GM21423 (cell line): ENCODE results near the gene GNG7.
"Not testable (repeated sequence)": the region's sequence is repeated elsewhere in the genome, so short reads cannot be mapped to it uniquely, and the experiment has no call there.

ENCODE experiments used
- ATAC-seq: cut with Tn5 transposase; IDR thresholded peaks from one replicate; pipeline ENCODE4 v1.9.1; 2021; ENCODE audit warnings: mild to moderate bottlenecking, moderate library complexity; ENCODE audit not compliant: unreplicated experiment

Gene GNG7

DNA sequence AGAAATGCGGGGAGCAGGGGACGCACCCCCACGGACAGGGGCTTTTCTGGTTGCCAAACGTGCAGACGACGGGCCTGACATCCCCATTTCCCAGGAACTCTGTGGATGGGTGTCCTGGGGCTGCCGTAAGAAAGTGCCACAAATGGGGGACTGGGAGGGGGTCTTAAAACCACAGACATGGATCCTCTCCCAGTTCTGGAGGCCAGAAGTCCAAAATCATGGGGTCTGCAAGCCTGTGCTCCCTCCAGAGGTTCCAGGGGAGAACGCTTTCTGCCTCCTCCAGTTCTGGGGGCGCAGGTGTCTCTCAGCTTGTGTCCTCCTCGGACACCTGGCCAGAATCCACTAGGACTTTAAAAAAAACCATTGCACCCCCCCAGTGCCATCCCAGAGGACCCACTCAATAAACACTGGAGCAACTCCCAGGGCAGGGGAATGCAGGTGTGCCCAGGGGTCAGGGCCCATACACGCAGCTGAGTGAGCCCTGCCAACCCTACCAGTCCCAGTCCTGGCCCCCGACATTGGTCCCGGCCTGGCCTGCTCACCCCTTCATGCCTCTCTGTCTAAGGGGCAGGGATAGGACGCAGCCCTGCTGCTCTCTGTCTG is 122.7 kb downstream of the GNG7 start:
- ATAC-seq = no peak

DNA sequence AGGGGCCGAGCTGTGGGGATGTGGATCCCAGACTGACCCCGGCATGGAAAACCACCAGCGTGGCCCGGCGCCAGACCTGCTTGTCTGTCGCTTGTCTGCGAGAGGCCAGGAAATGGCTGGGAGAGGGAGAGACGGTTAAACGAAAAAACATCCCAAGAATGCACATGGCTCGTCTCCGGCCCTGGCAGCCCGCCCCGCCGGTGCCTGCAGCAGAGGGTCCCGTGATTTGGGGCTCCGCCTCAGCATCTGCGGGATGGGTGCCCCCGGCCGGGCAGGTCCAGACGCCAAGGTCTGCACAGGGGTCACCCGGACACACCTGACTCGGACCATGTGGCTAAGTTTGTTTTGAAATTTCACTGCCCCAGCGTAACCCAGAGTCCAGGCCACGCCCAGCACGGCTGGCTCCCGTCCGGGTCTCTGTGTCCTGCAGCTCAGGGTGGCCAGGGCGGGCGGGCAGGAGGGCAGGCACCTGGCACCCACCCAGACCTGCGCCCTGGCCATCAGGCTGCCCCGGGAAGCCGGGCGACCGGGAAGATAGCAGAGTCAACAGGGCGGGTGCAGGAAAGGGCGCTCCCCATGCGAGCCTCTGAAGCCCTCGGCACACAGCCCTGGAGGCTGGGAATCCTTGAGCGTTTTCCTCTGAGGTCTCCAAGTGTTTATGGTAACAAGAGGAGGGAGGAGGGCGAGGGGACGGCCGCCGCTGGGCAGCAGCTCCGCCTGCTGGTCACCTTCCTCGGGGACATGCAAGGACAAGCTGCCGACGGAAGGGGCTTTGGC is 123.4 kb downstream of the GNG7 start:
- no peak for ATAC-seq

DNA sequence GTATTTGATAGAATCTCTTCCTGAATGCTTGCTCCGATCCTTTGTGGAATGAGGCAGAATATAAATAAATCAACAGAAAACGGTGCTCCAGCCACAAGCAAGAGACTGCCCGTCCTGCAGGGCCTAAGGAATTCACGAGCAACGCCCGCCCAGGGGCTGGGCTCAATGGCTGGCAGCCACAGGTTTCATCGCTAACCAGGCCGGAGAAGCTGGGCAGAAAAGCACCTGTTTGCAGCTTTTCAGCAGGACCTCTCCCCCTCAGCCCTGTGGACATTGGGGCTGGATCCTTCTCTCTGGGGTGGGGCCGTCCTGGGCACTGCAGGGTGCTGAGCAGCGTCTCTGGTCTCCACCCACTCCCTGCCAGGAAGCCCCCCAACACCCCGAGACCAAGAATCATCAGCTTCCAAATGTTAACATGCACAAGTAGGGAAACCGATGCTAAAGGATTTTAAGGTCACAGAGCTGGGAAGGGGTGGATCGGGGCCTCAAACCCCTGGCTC is 124.1 kb downstream of the GNG7 start:
- ATAC-seq = no peak

DNA sequence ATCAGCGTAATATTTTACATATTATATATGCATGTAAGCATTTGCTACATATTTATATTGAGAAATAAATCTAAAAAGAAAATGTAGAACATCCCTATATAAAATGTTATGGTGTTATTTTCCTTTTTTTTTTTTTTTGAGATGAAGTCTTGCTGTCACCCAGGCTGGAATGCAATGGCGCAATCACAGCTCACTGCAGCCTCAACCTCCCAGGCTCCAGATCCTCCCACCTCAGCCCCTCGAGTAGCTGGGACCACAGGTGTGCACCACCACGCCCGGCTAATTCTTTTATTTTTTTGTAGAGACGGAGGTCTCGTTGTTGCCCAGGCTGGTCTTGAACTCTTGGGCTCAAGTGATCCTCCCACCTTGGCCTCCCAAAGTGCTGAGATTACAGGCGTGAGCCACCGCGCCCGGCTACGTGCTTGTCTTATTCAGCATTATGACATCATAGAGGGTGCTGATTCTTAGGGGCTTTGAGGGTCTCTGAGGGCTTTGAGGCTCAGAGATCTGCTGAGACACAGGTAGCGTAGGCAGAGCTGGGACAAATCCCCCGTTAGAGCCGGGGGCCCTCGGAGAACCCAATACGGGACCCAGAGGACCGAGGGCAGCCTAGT is 124.7 kb downstream of the GNG7 start:
- ATAC-seq = no peak

DNA sequence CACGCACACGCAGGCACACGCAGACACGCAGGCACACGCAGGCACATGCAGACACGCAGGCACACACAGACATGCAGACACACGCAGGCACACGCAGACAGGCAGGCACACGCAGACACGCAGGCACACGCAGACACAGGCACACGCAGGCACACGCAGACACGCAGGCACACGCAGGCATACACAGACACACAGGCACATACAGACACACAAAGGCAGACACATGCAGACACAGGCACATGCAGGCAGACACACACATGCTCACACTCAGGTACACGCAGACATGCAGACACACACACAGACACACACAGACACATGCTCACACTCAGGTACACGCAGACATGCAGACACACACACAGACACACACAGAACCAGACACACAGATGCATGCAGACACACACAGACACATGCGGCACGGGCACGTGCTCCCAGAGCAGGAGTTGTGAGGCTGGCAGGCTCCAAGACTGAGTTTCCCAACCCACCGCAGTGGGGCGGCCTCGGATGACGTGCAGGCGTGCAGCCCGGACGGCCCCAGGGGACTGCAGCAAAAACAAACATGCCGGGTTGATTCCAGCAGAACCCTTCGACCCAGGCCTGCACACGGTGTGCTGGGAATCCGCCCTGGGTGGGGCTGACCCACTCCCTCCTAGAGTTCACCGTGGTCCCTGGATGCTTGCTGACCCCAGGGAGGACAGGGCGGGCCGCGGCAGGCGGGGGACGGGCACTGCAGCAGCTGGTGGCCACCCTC is 126.6 kb downstream of the GNG7 start:
- no peak for ATAC-seq

DNA sequence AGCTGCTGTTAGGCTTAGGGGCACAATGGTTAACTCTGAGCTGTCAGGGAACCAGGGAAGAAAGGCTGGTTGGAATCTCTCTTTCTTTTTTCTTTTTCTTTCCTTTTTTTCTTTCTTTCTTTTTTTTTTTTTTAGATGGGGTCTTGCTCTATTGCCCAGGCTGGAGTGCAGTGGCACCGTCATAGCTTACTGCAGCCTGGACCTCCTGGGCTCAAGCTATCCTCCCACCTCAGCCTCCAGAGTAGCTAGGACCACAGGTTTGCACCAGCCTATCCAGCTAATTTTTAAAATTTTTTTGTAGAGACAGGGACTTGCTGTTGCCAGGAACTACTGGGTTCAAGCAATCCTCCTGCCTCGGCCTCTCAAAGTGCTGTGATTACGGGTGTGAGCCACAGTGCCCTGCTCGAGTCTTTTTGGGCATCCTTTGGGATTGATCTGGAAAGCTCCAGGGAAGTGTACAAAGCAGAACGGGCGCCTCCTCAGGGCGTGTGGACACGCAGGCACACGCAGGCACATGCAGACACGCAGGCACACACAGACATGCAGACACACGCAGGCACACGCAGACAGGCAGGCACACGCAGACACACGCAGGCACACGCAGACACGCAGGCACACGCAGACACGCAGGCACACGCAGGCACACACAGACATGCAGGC is 127.4 kb downstream of the GNG7 start:
- ATAC-seq = no peak

DNA sequence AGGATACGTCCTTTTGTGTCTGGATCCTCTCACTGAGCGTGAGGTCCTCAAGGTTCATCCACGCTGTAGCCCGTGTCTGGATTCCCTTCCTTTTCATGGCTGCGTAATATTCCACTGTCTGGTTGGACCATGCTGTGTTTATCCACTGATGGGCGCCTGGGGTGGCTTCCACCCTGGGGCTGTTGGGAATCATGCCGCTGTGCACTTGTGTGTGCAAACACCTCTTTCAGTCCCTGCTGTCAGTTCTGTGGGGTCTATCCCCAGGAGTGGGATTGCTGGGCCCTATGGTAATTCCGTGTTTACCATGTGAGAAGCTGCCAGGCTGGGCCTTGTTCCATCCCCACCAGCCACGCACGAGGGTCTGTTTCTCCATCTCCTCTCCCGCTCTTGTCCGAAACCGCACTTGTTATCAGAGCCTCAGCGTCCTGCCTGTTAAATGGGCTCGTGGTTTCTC is 128.0 kb downstream of the GNG7 start:
- no peak for ATAC-seq

DNA sequence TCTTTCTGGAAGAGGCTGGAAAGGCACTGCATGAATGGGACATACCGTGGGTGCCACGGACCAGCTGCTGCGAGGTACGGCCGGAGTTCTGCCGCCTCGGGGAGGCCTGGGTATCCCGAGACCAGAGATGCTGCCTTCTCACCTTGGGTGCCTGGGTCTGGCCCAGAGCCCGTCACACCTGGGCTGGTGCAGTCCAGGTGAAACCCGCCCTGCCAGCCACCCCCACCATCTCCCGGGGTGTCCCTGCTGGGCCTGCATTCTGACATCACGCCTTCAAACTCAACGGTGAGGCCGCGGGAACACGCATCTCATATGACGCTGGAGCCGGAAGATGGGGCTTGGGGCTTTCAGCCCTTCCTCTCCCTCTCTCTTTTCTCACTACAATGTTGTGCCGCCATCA is 128.6 kb downstream of the GNG7 start:
- no peak for ATAC-seq

DNA sequence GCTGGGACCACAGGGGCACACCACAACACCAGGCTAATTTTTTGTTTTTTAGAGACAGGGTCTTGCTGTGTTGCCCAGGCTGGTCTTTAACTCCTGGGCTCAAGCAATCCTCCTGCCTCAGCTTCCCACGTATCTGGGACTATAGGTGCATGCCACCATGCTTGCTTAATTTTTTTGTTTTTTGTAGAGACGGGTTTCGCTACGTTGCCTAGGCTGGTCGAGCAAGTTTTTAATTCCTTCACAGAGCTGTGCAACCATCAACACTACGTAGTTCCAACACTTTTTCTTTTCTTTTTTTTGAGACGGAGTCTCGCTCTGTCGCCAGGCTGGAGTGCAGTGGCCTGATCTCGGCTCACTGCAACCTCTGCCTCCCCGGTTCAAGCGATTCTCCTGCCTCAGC is 130.3 kb downstream of the GNG7 start:
- ATAC-seq = not testable (repeated sequence)

DNA sequence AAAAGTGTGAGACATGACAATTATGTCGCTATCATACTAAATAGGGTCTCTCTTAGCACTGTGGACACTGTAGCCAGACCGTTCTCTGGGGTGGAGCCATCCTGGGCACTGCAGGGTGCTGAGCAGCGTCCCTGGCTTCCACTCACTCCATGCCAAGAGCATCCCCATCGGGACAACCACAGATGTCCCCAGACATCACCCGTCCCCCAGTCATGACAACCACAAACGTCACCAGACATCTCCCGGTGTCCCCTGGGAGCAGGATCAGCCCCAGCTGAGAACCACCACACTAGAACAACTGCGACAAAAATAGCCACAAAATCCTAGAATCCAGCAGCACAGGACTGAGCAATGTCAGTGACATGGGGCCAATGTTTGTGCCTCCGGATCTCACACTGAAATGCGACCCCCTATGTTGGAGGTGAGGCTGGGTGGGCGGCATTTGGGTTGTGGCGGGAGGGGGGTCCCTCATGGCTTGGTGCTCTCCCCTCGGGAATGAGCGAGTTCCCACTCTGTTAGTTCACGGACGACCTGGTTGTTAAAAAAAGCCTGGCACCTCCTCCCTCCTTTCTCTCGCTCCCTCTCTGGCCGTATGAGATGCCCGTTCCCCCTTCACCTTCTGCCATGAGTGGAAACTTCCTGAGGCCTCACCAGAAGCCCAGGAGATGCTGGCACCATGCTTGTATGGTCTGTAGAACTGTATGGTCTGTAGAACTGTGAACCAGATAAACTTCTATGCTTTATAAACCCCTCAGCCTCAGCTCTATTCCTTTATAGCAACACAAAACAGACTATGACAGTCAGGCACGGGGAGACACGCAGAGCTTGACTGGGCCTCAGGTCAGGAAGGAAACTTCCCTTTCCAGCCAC is 132.7 kb downstream of the GNG7 start:
- no peak for ATAC-seq

DNA sequence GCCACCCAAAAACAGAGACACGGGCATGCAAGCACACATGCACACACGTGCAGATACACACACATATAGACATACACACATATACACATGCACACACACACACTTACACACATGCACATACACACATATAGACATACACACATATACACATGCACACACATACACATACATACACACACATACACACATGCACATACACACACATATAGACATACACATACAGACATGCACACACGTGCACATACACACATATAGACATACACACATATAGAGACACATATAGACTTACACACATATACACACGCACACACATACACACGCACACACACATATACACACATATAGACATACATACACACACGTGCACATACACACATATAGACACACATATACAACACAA is 134.5 kb downstream of the GNG7 start:
- no peak for ATAC-seq

DNA sequence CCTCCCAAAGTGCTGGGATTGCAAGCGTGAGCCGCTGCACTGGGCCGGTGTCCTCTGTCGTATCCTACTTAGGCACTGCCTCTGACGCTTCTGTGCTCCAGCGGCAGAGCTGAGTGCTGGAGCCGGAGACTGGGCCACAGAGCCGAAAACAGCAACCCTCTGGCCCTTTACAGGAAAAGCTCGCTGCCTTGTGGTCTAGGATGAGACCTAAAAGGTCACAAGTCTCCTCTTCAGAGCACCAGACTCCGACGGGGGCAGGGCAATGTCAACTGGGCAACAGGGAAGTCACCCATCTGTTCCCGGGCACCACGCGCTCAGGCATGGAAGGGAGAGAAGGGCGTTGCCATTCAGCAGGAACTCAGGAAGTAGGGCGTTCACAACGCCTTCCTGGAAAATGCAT is 134.9 kb downstream of the GNG7 start:
- ATAC-seq = no peak

DNA sequence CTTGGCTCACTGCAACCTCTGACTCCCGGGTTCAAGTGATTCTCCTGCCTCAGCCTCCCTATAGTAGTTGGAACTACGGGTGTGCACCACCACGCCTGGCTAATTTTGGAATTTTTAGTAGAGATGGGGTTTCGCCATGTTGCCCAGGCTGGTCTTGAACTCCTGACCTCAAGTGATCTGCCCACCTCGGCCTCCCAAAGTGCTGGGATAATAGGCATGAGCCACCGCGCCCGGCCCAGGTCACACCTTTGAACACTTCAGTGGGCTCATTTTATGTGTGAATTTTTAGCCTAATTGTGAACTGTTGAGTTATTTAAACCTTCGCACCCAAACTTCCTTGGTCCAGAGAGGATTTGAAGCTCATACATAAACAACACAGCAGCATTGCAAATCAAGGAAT is 138.9 kb downstream of the GNG7 start:
- not testable (repeated sequence) for ATAC-seq

DNA sequence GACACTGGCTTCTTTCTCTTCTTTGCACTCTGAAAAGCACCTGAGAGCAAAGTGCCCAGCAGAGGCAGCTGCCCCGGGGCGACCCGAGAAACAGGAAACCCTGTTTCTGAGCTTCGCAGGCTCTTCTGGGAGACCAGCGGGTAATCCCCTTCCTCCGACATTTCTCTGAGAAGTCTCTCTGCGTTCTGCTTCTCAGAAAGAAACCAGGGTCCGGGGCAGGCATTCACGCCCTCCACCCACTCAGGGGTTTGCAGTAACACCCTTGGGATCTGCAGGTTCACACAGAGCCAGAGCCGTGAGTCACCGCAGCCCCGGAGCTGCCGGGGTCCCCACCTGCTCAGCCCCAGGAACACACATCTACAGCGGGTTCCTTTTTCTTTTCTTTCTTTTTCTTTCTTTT is 140.6 kb downstream of the GNG7 start:
- peak; percentile 79 for ATAC-seq

DNA sequence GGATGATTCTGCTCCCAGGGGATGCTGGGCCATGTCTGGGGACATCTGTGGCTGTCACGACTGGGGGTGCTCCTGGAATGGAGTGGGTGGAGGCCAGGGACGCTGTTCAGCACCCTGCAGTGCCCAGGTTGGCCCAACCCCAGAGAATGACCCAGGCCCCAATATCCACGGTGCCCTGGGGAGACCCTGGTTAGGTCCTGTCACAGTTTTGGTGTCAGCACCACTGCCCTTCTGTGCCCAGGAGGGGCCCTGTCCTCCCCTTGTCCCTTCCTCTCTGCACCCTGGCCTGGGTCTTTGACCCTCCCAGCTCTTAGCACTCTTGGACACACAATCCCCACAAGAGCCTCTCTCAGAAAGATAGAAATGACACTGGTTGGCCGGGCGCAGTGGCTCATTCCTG is 141.3 kb downstream of the GNG7 start:
- ATAC-seq = no peak

DNA sequence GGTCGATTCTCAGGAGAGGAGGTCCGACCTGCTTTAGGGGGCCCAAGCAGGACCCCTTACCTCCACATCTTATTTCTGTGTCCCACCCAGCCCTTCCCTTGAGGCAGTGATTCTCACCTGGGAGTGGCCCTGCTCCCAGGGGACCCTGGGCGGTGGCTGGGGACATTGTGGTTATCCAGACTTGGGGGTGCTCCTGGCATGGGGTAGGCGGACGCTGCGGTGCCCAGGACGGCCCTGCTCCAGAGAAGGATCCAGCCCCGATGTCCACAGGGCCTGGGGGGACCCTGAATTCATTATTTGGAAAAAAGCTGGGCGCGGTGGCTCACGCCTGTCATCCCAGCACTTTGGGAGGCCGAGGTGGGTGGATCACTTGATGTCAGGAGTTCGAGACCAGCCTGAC is 142.1 kb downstream of the GNG7 start:
- no peak for ATAC-seq

DNA sequence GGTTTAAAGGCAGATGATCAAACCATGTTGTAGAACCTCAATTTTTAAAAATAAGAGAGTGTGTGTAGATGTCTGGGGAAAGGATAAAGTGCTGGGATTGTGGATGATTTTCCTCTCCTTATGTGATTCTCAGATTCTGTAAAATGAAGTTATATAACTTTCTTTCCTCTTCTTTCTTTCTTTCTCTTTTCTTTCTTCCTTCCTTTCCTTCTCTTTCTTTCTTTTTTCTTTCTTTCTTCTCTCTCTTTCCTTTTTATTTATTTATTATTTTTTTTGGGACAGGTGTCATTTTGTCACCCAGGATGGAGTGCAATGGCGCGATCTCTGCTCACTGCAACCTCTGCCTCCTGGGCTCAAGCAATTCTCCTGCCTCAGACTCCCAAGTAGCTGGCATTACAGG is 144.0 kb downstream of the GNG7 start:
- ATAC-seq = no peak

DNA sequence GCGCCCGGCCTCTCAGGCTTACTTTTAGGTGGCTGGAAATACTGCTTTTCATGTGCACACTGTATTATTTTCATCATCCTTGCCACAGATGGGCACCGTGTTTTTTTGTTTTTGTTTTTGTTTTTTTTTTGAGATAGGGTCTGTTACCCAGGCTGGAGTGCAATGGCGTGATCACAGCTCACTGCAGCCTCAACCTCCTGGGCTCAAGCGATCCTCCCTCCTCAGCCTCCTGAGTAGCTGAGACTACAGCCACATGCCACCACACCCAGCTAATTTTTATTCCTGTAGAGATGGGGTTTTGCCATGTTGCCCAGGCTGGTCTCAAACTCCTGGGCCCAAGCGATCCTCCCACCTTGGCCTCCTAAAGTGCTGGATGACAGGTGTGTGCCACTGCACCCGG is 144.4 kb downstream of the GNG7 start:
- ATAC-seq = not testable (repeated sequence)

DNA sequence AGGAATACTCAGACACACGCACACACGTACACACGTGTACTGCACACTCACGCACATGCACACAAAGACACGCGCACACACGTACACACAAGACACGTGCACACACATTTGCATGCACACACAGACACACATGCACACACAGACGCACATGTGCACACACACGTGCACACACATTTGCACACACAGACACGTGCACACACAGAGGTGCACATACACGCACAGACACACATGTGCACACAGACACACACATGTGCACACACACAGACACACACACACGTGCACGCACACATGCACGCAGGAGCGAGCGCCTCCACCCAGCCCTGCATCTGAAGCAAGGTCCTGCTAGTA is 145.4 kb downstream of the GNG7 start:
- no peak for ATAC-seq
